ENCODE data around the gene CBLN3.

CBLN3 gene

DNA sequence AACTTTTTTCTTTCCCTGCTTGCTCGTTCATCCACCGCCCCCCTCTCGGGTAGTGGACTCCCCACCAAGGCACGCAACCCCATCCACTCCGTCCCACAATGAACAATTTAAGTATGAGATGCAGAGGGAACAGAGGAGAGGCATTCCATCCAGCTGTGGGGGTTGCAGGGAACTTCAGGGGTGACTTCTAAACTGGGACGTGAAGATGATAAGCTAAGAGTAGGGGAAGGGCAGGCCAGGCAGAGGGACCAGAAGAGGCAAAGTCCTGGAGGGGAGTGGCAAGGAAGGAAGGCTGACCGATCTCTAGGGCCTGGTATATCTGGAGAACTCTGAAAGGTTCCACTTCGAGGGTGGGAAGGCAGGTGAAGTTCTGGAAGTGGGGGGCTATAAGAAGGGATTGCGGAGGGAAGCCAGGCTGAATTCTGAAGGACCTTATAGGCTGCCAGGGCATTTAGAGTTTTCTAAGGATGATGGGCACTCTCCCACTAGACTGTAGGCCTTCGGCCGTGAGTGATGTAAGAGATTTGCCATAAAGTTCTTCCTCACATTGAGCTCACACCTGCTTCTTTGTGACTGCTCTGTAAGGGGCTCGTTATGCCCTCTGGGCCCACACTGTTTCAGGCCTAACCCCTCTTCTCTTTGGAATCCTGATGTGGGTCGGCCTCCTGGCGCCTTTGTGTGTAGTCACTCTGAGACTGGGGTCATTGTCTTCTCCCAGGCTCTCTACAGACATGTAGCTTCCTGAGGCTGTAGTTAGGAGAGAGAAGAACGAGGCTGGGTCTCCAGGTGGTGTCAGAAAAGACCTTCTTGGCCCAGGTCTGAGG is 49.3 kb downstream of the CBLN3 start:
- Mint-ChIP-seq H3K27ac (no peak overlapping the region), H3K4me3 (no peak overlapping the region), H3K27me3 (peaks cover 7% of the 10 kb centered on the region), H3K4me1 (no peaks in the 10 kb centered on the region), H3K36me3 (no peaks in the 10 kb centered on the region), H3K9me3 (no peaks in the 10 kb centered on the region)
- ATAC-seq (ENCODE audit: low read depth) (no peak), DNase-seq (ENCODE audit: low spot score in 2 of 2) (no peak)

DNA sequence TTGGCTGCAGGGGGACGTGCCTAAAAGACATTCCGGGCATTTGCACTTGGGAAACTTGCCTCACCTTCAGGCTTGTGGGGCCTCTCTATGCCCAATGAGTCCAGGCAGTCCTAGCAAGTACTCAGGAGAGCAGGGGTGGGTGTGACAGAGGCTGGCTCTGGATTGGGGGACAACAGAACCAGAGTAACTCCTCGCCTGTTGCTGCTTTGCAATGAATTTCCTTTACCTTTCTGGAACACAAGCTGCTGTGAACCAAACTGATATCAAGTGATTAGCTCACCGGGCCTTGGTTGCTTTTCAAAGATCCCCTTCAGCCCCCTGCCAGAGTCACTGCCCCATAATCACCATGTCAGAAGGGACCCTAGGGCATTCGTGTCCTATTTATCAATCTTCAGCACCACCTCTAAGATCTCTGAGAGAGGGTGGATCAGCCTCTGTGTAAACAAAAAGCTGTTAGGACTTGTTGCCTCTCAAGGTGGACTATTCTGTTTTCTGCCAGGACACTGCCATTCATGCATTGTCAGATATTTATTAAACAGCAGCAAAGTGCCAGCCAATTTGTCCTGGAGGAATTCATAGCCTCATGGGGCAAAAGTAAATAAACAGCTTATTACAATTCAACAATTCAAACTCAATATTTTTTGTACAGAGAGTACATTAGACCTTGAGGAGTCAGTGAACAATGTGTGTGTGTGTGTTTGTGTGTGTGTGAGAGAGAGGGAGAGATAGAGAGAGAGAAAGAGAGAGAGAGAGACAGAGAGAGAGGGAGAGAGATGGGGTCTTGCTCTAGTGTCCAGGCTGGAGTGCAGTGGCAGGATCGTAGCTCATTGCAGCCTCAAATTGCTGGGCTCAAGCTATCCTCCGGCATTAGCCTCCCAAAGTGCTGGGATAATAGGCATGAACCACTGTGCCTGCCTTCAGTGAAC is 50.2 kb downstream of the CBLN3 start:
- Mint-ChIP-seq H3K4me1 (no peaks in the 10 kb centered on the region), H3K9me3 (no peaks in the 10 kb centered on the region), H3K27me3 (peaks cover 7% of the 10 kb centered on the region), H3K36me3 (no peaks in the 10 kb centered on the region), H3K4me3 (no peak overlapping the region), H3K27ac (no peak overlapping the region)
- no peak for ATAC-seq (ENCODE audit: low read depth)
- DNase-seq (ENCODE audit: low spot score in 2 of 2) = no peak

DNA sequence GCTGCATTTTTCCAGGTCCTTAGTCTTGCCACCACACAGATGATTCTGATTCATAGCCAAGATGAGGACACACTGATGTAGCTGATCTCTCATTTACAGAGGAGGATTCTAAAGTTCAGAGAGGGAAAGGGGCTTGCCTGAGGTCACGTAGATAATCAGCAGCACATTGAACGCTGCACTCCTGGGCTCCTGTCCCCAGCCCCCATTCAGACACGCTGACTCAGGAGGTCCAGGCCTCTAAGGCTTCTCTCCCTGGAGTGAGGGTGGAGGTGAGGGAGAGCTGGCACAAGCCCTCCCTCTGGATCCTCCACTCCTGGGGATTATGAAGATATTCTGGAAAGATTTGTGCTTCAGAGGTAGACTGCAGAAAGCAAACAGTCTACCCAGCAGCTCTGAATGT is 51.1 kb downstream of the CBLN3 start:
- H3K27me3 Mint-ChIP-seq = peaks cover 3% of the 10 kb centered on the region

DNA sequence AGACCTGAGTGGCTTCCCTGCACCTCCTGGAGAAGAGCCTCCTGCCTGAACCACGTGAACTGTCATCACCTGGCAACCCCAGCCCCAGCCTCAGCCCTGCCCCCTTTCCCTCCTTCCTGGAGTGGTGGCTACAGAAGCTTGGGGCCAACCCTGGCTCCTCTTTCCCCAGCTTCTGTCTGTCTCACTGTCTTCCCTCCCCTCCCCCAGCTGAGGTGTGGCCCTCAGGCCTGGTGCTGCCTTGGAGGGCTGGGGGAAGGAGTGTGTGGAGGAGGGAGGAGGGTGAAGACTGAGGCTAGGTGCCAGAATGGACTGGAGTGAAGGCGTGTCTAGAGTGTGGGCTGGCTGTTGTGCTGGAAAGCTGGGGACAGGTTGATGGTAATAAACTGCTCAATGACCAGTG is 51.8 kb downstream of the CBLN3 start:
- Mint-ChIP-seq H3K4me3 (no peak overlapping the region), H3K4me1 (no peaks in the 10 kb centered on the region), H3K27ac (no peak overlapping the region), H3K27me3 (peaks cover 3% of the 10 kb centered on the region), H3K36me3 (no peaks in the 10 kb centered on the region), H3K9me3 (no peaks in the 10 kb centered on the region)
- DNase-seq (ENCODE audit: low spot score in 2 of 2) (no peak), ATAC-seq (ENCODE audit: low read depth) (no peak)

More for the DNA sequence above, 51.1 kb downstream of the CBLN3 start:
- no peak overlapping the region for H3K27ac Mint-ChIP-seq
- no peaks in the 10 kb centered on the region for H3K4me1 Mint-ChIP-seq
- ATAC-seq (ENCODE audit: low read depth) = no peak
- DNase-seq (ENCODE audit: low spot score in 2 of 2) = no peak
- H3K9me3 Mint-ChIP-seq = no peaks in the 10 kb centered on the region
- H3K4me3 Mint-ChIP-seq = no peak overlapping the region
- H3K36me3 Mint-ChIP-seq = no peaks in the 10 kb centered on the region

DNA sequence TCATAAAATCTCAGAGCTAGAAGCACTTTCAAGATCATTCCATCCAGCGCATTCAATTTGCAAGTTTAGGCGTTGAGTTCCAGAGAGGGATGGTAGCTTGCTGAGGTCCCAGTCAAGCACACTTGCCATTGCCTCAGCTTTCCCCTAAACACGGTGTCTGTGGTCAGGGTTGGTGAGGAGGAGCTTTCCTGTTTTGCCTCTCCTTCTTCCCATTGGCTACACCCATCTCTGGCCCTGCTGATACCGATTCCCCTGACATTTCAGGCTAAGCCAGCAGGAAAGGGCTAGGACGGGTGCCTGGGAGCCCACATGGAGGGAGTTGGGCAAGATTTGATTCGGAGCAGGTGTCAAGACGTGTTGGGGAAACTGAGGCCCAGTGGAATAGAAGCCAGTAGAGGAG is 52.3 kb downstream of the CBLN3 start:
- Mint-ChIP-seq H3K36me3 (no peaks in the 10 kb centered on the region), H3K4me3 (no peak overlapping the region), H3K4me1 (no peaks in the 10 kb centered on the region), H3K9me3 (no peaks in the 10 kb centered on the region), H3K27me3 (peaks cover 3% of the 10 kb centered on the region), H3K27ac (no peak overlapping the region)
- no peak for DNase-seq (ENCODE audit: low spot score in 2 of 2)
- ATAC-seq (ENCODE audit: low read depth) = no peak

All from memory B cell (primary cell).